IPS-NIHi11 (cell line): ENCODE results near the gene LHX1.

Source experiments
- DNase-seq: peaks from one replicate; pipeline ENCODE4 v3.0.0; 2012; ENCODE audit warnings: mixed read lengths, low spot score

Gene LHX1

DNA sequence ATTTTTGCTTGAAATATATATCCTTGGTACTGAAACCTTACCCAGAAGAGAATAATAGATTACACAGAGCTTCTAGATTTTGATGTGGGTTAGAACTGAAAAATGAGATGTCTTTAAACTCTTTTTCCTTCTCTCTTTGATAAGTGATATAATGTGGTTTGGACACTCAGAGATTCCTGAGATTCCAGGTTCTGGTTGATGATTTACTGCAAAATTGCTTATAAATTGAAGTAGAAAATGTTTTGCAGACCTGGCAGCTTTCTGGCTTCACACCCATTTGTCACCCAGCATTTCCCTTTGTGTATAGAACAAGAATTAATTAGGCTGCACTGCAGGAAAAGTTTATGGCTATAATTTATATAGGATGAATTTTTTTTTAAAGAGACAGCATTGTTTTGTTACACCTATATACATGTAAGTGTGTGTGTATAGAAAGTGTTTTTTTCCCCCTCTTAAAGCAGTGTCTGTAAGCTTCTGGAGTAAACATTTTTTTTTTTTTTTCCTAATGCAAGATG, 35.0 kb downstream of the LHX1 start:
- DNase-seq: no peak

DNA sequence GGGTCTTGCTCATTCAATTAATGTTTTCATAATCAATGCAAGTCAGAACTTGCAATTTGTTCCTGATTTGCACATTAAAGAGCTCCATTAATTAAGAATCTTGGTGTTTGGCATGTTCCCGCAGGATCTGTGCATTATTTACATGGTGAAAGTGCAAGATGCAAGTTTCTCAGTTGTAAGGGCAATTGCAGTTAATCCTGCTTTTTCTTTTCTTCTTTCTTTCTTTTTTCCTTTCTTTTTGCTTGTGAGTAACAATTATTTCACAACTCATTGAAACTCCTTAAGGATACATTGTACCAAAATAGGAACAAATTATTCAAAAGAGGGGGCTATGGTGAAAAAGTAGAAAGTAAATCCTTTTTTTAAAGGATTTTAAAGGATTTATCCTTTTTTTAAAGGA, 35.6 kb downstream of the LHX1 start:
- no peak for DNase-seq

DNA sequence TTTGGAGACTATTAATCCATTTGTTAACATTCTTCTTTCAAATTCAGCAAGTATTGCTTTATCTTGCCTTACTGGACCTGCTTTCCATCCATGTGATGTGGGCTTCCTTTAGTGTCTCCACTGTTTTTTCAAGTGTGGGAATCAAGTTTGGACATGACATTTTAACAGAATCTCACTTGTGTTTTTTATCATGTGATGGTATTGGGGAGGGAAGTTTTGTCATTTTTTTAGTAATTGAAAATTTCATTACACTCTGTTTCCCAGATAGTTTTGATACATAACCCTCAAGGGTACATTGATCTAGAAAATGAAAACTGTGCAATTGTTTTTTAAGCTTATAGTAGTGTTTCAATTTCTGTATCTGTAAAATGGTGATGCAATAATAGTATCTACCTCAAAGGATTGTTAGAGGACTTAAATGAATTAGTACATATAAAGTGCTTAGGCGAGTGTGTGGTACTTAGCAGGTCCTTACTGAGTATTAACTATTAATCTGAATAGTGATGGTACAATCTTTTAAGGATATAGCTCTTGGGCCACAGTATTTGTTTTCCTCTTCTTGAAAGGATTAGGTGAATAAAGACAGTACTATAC, 38.7 kb downstream of the LHX1 start:
- no peak for DNase-seq

- no peak for DNase-seq
These were observed 39.8 kb downstream of the LHX1 start for GRCh38 chr17:36977066-36977465.

GRCh38 chr17:36977568-36977967, 40.3 kb downstream of the LHX1 start:
- no peak for DNase-seq

- DNase-seq: no peak
These were observed 41.7 kb downstream of the LHX1 start for GRCh38 chr17:36978810-36979564.

GRCh38 chr17:36979565-36979941, 42.3 kb downstream of the LHX1 start:
- DNase-seq: no peak

DNA sequence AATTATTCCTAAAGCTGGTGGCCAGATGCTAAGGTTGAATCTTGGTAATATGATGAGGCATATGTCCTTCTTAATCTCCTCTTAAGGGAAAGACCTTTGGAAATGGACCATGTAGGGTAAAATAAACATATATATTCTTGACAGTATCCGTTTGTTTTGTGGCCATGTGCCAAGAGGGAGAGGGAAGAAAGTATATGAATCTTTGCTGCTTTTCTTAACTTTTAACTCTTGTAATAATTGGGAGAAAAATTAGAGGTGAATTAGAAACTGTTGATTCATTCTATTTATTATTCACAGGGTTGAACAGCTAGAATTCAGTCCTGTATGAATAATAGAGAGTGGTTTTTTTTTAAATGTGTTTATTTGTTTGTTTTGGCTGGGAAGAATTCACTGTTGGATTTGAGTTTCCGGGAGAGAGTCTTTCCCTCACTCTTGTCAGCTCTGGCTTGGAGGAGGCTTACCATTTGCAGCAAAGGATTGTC, 43.0 kb downstream of the LHX1 start:
- DNase-seq: peak; percentile 16

GRCh38 chr17:36983618-36984017, 46.3 kb downstream of the LHX1 start:
- DNase-seq: no peak

DNA sequence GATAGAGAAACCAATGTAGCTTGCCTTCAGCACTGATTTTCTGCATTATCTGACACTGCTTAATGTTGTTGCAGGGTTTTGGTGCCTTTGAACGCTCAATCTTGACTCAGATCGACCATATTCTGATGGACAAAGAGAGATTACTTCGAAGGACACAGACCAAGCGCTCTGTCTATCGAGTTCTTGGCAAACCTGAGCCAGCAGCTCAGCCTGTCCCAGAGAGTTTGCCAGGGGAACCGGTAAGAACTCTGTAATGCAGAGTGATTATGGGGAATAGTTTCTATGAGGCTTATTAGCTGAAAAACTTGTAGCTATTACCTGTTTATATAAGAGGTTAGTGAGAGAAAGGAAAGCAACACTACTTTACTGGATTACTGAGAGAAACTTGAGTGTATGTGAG, 51.9 kb downstream of the LHX1 start:
- DNase-seq: no peak

DNA sequence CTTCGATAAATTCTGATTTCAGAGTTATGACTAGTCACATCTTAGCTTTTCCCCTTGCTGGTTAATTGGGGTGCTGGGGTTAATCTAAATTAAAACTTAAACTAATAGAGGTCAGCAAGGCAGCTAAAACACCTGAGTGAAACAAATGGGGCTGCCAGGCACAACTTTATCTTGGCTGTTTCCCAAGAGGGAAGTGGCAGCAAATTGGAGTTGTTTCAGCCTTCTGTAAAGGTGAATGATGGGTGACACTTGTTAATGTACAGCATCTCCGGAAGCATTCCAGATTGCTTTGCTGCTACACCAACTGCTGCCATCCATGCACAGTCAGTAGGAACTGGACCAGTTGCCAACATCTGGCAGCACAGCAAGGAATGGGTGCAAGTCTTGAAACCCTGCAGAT, 55.4 kb downstream of the LHX1 start:
- DNase-seq: no peak

DNA sequence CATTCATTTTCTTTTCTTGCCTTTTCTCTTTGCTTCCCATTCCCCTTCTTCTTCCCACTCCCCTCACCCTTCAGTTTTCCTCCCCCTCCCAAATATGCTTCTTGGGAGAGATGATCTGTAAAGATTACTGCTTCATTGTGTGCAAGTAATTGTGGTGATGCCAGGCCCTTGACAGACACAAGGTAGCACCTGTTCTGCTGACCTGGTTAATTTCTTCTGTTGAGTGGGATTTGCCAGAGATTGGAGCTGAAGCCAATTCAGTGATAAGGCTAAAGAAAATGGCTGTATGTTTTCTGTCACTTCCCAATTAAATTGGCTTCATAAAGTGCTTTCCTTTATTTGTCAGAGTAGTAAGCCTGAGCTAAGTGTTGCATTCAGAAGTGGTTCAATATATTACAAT, 56.0 kb downstream of the LHX1 start:
- no peak for DNase-seq
